Loucy (cell line): Measurements from ENCODE around the gene ZDHHC14.

ENCODE experiments used
- H2AFZ ChIP-seq: fragments of 200-600 bp; sonication (generic); 2 replicates; pipeline ENCODE4 v1.6.0; 2016; ENCODE audit warnings: antibody characterized with exemption, mild to moderate bottlenecking, low read length, moderate library complexity
- H3F3A ChIP-seq: fragments of 200-600 bp; 2 replicates; pipeline ENCODE4 v1.6.0; 2016; ENCODE audit warnings: antibody characterized with exemption, low read depth, mild to moderate bottlenecking
- H3K27me3 ChIP-seq: fragments of 200-600 bp; sonication (generic); 2 replicates; pipeline ENCODE4 v1.6.1; 2014; ENCODE audit warnings: low read length, mild to moderate bottlenecking; ENCODE audit not compliant: insufficient read depth, poor library complexity, severe bottlenecking
- H3K36me3 ChIP-seq: fragments of 200-600 bp; sonication (generic); 2 replicates; pipeline ENCODE4 v1.6.1; 2016; ENCODE audit warnings: low read length; ENCODE audit not compliant: insufficient read depth
- H3K4me1 ChIP-seq: fragments of 200-600 bp; sonication (generic); 2 replicates; pipeline ENCODE4 v1.5.1; 2014; ENCODE audit warnings: low read length, mild to moderate bottlenecking; ENCODE audit not compliant: insufficient read depth, poor library complexity, severe bottlenecking
- H3K4me2 ChIP-seq: fragments of 200-600 bp; sonication (generic); 2 replicates; pipeline ENCODE4 v1.6.0; 2014; ENCODE audit warnings: antibody characterized with exemption, low read length, low read depth, mild to moderate bottlenecking; ENCODE audit not compliant: poor library complexity, severe bottlenecking
- H3K4me3 ChIP-seq: fragments of 200-600 bp; sonication (generic); 2 replicates; pipeline ENCODE4 v1.5.1; 2014; ENCODE audit warnings: low read length, mild to moderate bottlenecking, mixed read lengths; ENCODE audit not compliant: poor library complexity, severe bottlenecking
- H3K79me2 ChIP-seq: fragments of 200-600 bp; sonication (generic); 2 replicates; pipeline ENCODE4 v1.6.1; 2014; ENCODE audit warnings: low read length; ENCODE audit not compliant: insufficient read depth
- H3K9ac ChIP-seq: fragments of 200-600 bp; sonication (generic); 2 replicates; pipeline ENCODE4 v1.6.0; 2014; ENCODE audit warnings: mild to moderate bottlenecking, low read depth, low read length, moderate library complexity; ENCODE audit not compliant: poor library complexity, severe bottlenecking
- H3K9me2 ChIP-seq: fragments of 200-600 bp; sonication (generic); replicated peaks from 2 replicates; pipeline ENCODE4 v1.6.1; 2016; ENCODE audit warnings: low read depth, low read length, mixed read lengths
- H3K9me3 ChIP-seq: fragments of 200-600 bp; sonication (generic); 2 replicates; pipeline ENCODE4 v1.6.1; 2014; ENCODE audit warnings: mild to moderate bottlenecking, antibody characterized with exemption, low read length, low read depth; ENCODE audit not compliant: insufficient read depth
- H4K20me1 ChIP-seq: fragments of 200-600 bp; sonication (generic); 2 replicates; pipeline ENCODE4 v1.6.0; 2014; ENCODE audit warnings: antibody characterized with exemption, low read length, mild to moderate bottlenecking; ENCODE audit not compliant: insufficient read depth, poor library complexity, severe bottlenecking
- EZH2phosphoT487 ChIP-seq: fragments of 200-600 bp; IDR thresholded peaks from 2 replicates; pipeline ENCODE4 v1.6.1; 2018; ENCODE audit warnings: antibody characterized with exemption, mild to moderate bottlenecking, moderate library complexity, borderline replicate concordance
- TF ChIP-seq, protein P1 (sequence below): fragments of 200-600 bp; sonication (generic); conservative IDR thresholded peaks from 2 replicates; pipeline ENCODE4 v1.5.1; 2014; ENCODE audit warnings: mild to moderate bottlenecking, antibody characterized with exemption, low read length

ZDHHC14 gene

DNA sequence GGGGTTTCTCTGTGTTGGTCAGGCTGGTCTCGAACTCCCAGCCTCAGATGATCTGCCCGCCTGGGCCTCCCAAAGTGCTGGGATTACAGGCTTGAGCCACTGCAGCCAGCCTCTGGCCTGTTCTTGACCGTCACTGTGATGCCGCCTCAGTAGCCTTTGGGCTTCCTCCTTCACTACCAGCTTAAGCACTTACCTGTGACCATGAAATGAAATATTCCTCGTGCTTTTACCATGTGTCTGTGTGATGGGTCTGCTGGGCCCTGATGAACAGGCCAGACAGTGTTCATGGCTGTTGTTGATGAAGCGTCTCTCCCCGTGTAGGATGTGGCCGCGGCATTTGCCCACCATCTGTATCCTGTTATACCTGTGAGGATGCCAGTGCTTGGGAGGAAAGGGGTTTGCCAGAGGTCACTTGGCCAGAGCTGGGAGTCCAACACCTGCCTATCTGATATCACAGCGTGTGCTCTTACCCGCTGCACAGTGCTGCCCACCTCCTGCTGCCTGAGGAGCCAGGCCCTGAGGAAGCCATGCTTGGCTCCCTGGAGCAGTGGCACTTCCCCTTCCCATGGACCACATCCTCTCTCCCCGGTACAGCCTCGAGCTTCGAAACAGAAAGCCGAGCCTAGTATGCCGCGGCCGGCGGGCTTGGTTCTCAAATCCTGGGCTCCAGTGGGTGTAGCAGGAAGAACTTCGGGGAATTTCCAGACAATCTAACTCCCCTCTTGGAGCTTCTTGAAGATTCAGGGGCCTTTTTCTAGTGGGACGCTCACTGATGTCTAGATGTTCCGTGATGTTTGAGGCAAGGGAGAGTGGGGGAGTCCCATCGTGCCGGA is 167.9 kb downstream of the ZDHHC14 start:
- Histone ChIP-seq H3K4me2 (no peak overlapping the region), H3K79me2 (no peaks in the 10 kb centered on the region), H3K4me3 (no peak overlapping the region), H2AFZ (no peak overlapping the region), H3K27me3 (no peaks in the 10 kb centered on the region), H3F3A (no peaks in the 10 kb centered on the region), H3K9me3 (no peaks in the 10 kb centered on the region), H4K20me1 (no peaks in the 10 kb centered on the region), H3K9ac (no peak overlapping the region), H3K36me3 (no peaks in the 10 kb centered on the region), H3K9me2 (no peaks in the 10 kb centered on the region), H3K4me1 (no peaks in the 10 kb centered on the region)
- no peak for TF ChIP-seq EZH2phosphoT487
- TF ChIP-seq, protein P1, sequence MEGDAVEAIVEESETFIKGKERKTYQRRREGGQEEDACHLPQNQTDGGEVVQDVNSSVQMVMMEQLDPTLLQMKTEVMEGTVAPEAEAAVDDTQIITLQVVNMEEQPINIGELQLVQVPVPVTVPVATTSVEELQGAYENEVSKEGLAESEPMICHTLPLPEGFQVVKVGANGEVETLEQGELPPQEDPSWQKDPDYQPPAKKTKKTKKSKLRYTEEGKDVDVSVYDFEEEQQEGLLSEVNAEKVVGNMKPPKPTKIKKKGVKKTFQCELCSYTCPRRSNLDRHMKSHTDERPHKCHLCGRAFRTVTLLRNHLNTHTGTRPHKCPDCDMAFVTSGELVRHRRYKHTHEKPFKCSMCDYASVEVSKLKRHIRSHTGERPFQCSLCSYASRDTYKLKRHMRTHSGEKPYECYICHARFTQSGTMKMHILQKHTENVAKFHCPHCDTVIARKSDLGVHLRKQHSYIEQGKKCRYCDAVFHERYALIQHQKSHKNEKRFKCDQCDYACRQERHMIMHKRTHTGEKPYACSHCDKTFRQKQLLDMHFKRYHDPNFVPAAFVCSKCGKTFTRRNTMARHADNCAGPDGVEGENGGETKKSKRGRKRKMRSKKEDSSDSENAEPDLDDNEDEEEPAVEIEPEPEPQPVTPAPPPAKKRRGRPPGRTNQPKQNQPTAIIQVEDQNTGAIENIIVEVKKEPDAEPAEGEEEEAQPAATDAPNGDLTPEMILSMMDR, result no peak

DNA sequence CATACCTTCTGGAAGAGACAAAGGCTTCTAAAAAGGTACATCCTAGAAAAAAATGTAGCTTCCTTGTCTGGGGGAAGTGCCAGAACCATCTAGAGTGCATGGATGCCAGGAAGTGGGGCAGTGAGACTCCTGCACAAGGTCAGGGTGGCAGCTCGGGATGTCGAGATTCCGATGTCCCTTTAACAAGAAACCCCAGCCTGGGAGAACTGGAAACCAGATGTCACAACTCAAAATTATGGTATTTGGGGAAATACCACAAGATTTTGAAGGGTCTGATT is 168.4 kb downstream of the ZDHHC14 start:
- Histone ChIP-seq H3K9me2 (no peaks in the 10 kb centered on the region), H4K20me1 (no peaks in the 10 kb centered on the region), H3K9ac (no peak overlapping the region), H3K4me1 (no peaks in the 10 kb centered on the region), H3K27me3 (no peaks in the 10 kb centered on the region), H3F3A (no peaks in the 10 kb centered on the region), H3K4me3 (no peak overlapping the region), H3K4me2 (no peak overlapping the region), H3K36me3 (no peaks in the 10 kb centered on the region), H2AFZ (no peak overlapping the region), H3K9me3 (no peaks in the 10 kb centered on the region), H3K79me2 (no peaks in the 10 kb centered on the region)
- no peak for TF ChIP-seq EZH2phosphoT487
- TF ChIP-seq, protein P1, result no peak

DNA sequence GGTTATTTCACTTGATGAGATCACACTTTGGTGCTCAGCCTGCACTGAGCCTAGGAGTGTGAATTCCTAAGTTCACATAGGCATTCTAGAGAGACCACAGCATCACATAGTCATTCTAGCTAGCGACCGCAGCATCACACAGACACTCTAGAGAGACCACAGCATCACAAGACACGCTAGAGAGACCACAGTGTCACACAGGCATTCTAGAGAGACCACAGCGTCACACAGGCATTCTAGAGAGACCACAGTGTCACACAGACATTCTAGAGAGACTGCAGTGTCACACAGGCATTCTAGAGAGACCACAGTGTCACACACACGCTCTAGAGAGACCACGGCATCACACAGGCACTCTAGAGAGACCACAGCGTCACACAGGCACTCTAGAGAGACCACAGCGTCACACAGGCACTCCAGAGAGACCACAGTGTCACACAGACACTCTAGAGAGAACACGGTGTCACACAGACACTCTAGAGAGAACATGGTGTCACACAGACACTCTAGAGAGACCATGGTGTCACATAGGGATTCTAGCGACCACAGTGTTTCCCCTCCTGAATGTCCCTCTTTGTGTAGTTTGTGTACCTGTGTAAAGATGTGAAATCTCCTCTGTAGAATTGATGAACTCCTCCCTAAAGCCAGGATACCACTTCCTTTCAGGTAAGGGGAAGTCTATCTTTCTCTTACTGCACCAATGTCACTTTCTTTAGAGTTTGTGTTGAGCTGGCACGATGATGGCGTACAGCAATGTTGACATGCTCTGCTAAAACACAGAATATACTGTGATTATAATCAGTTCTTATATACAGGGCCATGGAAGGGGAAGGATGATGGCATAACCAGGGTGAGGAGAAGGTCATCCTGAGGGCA is 169.4 kb downstream of the ZDHHC14 start:
- no peak for TF ChIP-seq EZH2phosphoT487
- TF ChIP-seq, protein P1, result no peak
- no peaks in the 10 kb centered on the region for H3K27me3 ChIP-seq
- no peaks in the 10 kb centered on the region for H4K20me1 ChIP-seq
- H3K4me2 ChIP-seq, result no peak overlapping the region
- no peak overlapping the region for H3K9ac ChIP-seq
- no peaks in the 10 kb centered on the region for H3K36me3 ChIP-seq
- H3K9me2 ChIP-seq, result no peaks in the 10 kb centered on the region
- no peak overlapping the region for H2AFZ ChIP-seq
- H3F3A ChIP-seq, result no peaks in the 10 kb centered on the region
- no peaks in the 10 kb centered on the region for H3K9me3 ChIP-seq
- no peaks in the 10 kb centered on the region for H3K79me2 ChIP-seq
- no peak overlapping the region for H3K4me3 ChIP-seq
- H3K4me1 ChIP-seq, result no peaks in the 10 kb centered on the region
